Left ventricle myocardium inferior (tissue), 1 donor: Measurements from ENCODE around the gene CYP2B6. TPM values are rescaled to one million over a fixed set of nuclear protein-coding genes. Genes with fewer than 3 reads are reported as not detected.

Experiments
- DNase-seq: peaks from one replicate; pipeline ENCODE4 v3.0.0-alpha.2; 2020
- H3K27ac ChIP-seq: fragments of 200-600 bp; replicated peaks from 2 replicates; pipeline ENCODE4 v1.8.0; 2021
- H3K27me3 ChIP-seq: fragments of 200-600 bp; 2 replicates; pipeline ENCODE4 v1.8.0; 2021; ENCODE audit warnings: low read depth
- H3K36me3 ChIP-seq: fragments of 200-600 bp; 2 replicates; pipeline ENCODE4 v1.8.0; 2021
- H3K4me1 ChIP-seq: fragments of 200-600 bp; 2 replicates; pipeline ENCODE4 v1.8.0; 2021
- H3K4me3 ChIP-seq: fragments of 200-600 bp; 2 replicates; pipeline ENCODE4 v1.8.0; 2021; ENCODE audit warnings: mild to moderate bottlenecking, moderate library complexity
- H3K9me3 ChIP-seq: fragments of 200-600 bp; replicated peaks from 2 replicates; pipeline ENCODE4 v1.8.0; 2021
- intact Hi-C: fragments of 100-400 bp; cut with micrococcal nuclease; formaldehyde crosslinking; loops from one replicate; pipeline ENCODE4 v1.11.0; 2022
- total RNA-seq: library from RNA; stranded (reverse); fragmentation: NEBNext Ultra II Directional; extraction: Animal tissue kit (Norgen Biotek cat#: 25700); gene quantifications from one replicate; pipeline ENCODE4 v1.2.1, GENCODE V29; 2021
- TF ChIP-seq, protein P1 (sequence below): fragments of 200-600 bp; IDR thresholded peaks from 2 replicates; pipeline ENCODE4 v1.8.0; 2021; ENCODE audit warnings: antibody characterized with exemption, mild to moderate bottlenecking, borderline replicate concordance
- donor health status: DM: no; HTN: yes; CAD: no; lungs with severe emphysema.

The CYP2B6 gene
- total RNA-seq, 1 donor from 2014 or later = not detected

DNA sequence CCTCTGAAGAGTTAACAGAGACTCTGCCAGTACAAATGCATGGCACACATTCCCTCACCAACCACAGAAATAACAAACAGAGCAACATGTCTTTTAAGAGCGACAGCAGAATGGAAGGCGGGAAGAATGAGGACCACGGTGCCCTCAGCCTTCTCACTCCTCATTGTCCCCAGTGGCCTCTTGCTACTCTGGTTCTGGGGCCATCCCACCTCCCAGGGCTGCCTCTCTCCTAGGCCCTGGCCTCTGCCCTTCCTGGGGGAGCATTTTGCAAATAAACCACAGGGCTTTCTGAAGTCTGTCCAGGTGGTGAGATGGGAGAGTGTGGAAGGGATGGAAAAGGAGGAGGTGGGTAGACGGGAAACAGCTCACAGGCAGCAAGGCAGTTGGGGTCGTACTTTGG lies 28.3 kb downstream of the CYP2B6 start:
- TF ChIP-seq, protein P1, sequence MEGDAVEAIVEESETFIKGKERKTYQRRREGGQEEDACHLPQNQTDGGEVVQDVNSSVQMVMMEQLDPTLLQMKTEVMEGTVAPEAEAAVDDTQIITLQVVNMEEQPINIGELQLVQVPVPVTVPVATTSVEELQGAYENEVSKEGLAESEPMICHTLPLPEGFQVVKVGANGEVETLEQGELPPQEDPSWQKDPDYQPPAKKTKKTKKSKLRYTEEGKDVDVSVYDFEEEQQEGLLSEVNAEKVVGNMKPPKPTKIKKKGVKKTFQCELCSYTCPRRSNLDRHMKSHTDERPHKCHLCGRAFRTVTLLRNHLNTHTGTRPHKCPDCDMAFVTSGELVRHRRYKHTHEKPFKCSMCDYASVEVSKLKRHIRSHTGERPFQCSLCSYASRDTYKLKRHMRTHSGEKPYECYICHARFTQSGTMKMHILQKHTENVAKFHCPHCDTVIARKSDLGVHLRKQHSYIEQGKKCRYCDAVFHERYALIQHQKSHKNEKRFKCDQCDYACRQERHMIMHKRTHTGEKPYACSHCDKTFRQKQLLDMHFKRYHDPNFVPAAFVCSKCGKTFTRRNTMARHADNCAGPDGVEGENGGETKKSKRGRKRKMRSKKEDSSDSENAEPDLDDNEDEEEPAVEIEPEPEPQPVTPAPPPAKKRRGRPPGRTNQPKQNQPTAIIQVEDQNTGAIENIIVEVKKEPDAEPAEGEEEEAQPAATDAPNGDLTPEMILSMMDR = no peak
- Histone ChIP-seq H3K36me3 (no peaks in the 10 kb centered on the region), H3K27me3 (peaks cover 68% of the 10 kb centered on the region), H3K9me3 (no peaks in the 10 kb centered on the region), H3K4me3 (no peak overlapping the region), H3K4me1 (no peaks in the 10 kb centered on the region), H3K27ac (no peak overlapping the region)
- intact Hi-C loops = no loop called here
- DNase-seq = no peak

DNA sequence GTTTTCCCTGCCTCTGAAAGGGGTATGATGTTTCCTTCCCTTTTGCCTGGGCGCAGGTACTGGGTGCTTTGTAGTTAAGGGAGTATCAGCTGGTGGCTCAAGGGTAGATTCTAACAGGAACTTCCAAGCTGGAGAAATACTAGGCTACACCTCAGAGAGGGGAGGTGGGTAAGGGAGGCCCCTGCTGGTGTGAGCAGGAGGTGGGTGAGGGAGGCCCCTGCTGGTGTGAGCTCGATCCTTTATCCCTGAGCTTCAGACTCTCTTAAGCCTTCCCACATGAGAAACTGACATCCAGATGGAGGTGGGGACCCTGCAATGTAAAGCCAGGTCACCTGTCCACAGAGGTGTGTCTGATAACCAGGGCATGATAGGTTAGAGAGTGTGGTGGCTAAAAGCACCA lies 32.1 kb downstream of the CYP2B6 start:
- TF ChIP-seq, protein P1 = no peak
- no peaks in the 10 kb centered on the region for H3K4me1 ChIP-seq
- peaks cover 90% of the 10 kb centered on the region for H3K27me3 ChIP-seq
- DNase-seq = no peak
- intact Hi-C loops = no loop called here
- no peak overlapping the region for H3K27ac ChIP-seq
- no peak overlapping the region for H3K4me3 ChIP-seq
- no peaks in the 10 kb centered on the region for H3K36me3 ChIP-seq
- no peaks in the 10 kb centered on the region for H3K9me3 ChIP-seq

DNA sequence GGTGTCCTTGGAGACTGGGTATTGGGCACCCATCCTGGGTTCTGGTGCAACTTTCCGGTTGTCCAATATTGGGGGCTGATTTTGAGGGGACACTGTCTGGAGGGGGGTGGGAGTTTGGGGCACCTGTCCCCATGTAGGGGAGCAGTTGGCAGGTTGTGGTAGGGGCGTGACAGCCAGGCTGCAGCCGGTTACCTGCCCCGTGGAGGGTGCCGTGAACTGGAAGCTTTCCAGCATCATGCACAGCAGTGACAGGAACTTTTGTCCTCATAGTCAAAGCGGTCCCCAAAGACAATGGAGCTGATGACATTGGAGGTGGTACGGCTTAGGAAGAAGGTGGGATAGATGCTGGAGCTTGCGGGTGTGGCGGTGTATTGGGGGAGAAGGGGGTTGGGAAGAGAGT lies 34.3 kb downstream of the CYP2B6 start:
- Histone ChIP-seq H3K36me3 (no peaks in the 10 kb centered on the region), H3K27me3 (peaks cover 70% of the 10 kb centered on the region), H3K4me1 (no peaks in the 10 kb centered on the region), H3K27ac (no peak overlapping the region), H3K9me3 (no peaks in the 10 kb centered on the region), H3K4me3 (no peak overlapping the region)
- TF ChIP-seq, protein P1 = no peak
- intact Hi-C loops = no loop called here
- DNase-seq = no peak

DNA sequence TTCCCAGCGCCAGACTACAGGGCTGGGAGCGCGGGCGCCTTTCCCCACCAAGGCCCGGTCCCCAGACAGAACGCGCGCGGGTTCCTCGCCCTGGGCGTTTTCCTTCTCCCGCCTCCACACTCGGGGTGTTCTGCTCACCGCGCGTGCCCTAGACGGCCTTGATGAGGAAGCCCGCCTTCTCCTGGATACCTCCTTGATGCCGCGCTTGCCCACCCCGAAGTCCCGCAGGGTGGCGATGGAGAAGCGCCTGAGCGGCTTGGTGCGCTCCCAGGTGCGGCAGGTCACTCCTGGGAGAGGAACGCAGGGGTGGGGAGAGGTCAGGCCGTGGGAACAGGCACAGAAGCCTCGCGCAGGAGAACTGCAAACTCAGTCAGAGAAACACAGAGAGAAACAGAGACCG lies 34.8 kb downstream of the CYP2B6 start:
- Histone ChIP-seq H3K27ac (no peak overlapping the region), H3K36me3 (no peaks in the 10 kb centered on the region), H3K27me3 (peaks cover 66% of the 10 kb centered on the region), H3K4me3 (no peak overlapping the region), H3K9me3 (no peaks in the 10 kb centered on the region), H3K4me1 (no peaks in the 10 kb centered on the region)
- TF ChIP-seq, protein P1 = no peak
- DNase-seq = no peak
- intact Hi-C loops = no loop called here

DNA sequence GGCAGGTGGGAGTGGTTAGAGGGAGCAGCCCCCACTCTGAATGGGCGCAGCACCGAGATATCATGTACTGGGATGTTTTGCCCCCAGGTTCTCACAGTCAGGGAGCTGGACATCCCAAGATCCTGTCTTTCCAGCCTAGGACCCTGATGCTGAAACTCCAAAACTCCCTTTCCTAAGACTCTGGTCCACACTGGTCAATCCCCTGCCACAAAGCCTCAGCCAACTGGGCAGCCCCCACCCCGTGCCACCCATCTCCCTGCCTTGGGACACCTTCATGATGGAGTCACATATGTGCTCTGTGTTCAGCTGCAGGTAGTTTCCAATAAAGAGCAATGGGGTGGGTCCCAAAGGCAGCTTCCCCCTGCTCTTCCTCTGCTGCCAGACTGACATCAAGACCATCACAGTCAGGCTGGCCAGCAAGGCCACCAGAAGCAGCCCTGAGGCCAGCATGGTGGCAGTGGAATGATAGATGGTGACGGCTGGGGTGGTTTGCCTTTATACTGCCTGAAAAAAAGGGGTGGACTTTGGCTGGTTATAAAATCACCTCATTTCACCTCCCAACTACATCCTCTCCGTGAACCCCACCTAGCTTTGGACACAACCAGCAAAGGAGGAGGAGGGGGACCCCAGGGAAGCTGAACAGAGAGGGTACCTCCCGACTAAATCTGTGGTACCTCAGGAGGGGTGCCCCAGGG lies 36.3 kb downstream of the CYP2B6 start:
- H3K4me3 ChIP-seq = no peak overlapping the region
- H3K27ac ChIP-seq = no peak overlapping the region

More for the DNA sequence above, 36.3 kb downstream of the CYP2B6 start:
- Histone ChIP-seq H3K9me3 (no peaks in the 10 kb centered on the region), H3K36me3 (no peaks in the 10 kb centered on the region), H3K4me1 (no peaks in the 10 kb centered on the region), H3K27me3 (peaks cover 59% of the 10 kb centered on the region)
- DNase-seq = no peak
- TF ChIP-seq, protein P1 = no peak
- intact Hi-C loops = no loop called here
